Type B pancreatic cell (in vitro differentiated cells): ENCODE results near the gene TUBA4A. TPM values are rescaled to one million over a fixed set of nuclear protein-coding genes. Genes with fewer than 3 reads are reported as not detected.

Experiments
- DNase-seq: peaks from one replicate; pipeline ENCODE4 v3.0.0; 2021; ENCODE audit warnings: mixed read lengths; ENCODE audit not compliant: unreplicated experiment; ENCODE audit errors: extremely low spot score
- H3K27ac Mint-ChIP-seq: 2 replicates; pipeline ENCODE4 v1.8.0; 2021; ENCODE audit warnings: mild to moderate bottlenecking, mixed read lengths
- H3K27me3 Mint-ChIP-seq: 2 replicates; pipeline ENCODE4 v1.8.0; 2021; ENCODE audit warnings: mixed read lengths
- H3K36me3 Mint-ChIP-seq: 2 replicates; pipeline ENCODE4 v1.8.0; 2021; ENCODE audit warnings: mixed read lengths
- H3K4me1 Mint-ChIP-seq: one replicate; pipeline ENCODE4 v1.8.0; 2021; ENCODE audit warnings: mixed read lengths; ENCODE audit not compliant: unreplicated experiment
- H3K4me3 Mint-ChIP-seq: 2 replicates; pipeline ENCODE4 v1.8.0; 2021; ENCODE audit warnings: mild to moderate bottlenecking, mixed read lengths
- H3K9me3 Mint-ChIP-seq: 2 replicates; pipeline ENCODE4 v1.8.0; 2021; ENCODE audit warnings: mixed read lengths
- total RNA-seq: library from RNA; stranded (reverse); gene quantifications from 2 replicates; pipeline ENCODE4 v1.2.1, GENCODE V29; 2021; ENCODE audit warnings: low replicate concordance
- TF ChIP-seq, protein P1 (sequence below): fragments of 200-600 bp; sonication (generic); conservative IDR thresholded peaks from 2 replicates; pipeline ENCODE4 v1.5.0; 2021; ENCODE audit warnings: antibody characterized with exemption, mild to moderate bottlenecking

Gene TUBA4A
- total RNA-seq, 1 donor from 2014 or later: 25.4 TPM

DNA sequence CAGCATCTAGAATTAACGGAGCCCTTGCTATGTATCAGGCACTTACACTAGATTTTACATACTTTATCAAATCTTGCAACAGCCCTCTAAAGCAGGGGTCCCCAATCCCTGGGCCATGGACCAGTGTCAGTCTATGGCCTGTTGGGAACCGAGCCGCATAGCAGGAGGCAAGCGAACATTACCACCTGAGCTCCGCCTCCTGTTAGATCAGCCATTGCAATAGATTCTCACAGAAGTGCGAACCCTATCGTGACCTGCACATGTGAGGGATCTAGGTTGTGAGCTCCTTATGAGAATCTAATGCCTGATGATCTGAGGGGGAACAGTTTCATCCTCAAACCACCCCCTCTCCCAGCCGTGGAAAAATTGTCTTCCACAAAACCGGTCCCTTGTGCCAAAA, 38.9 kb upstream of the TUBA4A start:
- no peak overlapping the region for H3K4me3 Mint-ChIP-seq
- H3K36me3 Mint-ChIP-seq: no peaks in the 10 kb centered on the region
- peaks cover 31% of the 10 kb centered on the region for H3K27me3 Mint-ChIP-seq

DNA sequence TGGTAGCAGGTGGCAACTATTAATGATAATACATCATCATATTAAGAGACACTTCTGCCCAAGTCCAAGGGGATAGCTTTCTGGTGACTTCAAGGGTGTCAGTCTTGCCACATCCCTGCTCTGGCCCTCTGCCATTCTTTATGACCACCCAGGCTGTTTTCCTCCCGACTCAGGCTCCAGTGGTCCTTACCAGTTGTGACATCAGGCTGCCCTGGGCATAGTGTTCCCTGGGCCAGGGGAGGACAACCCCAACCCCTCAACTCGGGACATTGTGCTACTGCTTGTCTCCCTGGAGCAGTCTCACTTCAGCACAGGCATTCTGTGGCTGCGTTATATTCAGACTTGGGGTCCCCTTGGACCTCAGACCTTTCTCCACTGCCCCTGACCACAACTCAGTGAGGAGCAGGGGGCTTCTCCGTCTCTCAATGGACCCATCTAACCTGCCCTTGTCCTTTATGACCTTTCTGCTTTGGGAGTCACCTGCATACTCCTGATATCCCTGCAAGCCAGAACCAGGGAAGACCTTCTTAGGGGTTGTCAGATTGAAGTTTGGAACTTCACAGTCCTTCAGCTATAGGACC, 38.3 kb upstream of the TUBA4A start:
- Mint-ChIP-seq H3K4me1 (no peaks in the 10 kb centered on the region), H3K9me3 (no peaks in the 10 kb centered on the region), H3K27ac (no peak overlapping the region), H3K36me3 (no peaks in the 10 kb centered on the region), H3K27me3 (peaks cover 31% of the 10 kb centered on the region), H3K4me3 (no peak overlapping the region)
- DNase-seq: no peak
- TF ChIP-seq, protein P1, sequence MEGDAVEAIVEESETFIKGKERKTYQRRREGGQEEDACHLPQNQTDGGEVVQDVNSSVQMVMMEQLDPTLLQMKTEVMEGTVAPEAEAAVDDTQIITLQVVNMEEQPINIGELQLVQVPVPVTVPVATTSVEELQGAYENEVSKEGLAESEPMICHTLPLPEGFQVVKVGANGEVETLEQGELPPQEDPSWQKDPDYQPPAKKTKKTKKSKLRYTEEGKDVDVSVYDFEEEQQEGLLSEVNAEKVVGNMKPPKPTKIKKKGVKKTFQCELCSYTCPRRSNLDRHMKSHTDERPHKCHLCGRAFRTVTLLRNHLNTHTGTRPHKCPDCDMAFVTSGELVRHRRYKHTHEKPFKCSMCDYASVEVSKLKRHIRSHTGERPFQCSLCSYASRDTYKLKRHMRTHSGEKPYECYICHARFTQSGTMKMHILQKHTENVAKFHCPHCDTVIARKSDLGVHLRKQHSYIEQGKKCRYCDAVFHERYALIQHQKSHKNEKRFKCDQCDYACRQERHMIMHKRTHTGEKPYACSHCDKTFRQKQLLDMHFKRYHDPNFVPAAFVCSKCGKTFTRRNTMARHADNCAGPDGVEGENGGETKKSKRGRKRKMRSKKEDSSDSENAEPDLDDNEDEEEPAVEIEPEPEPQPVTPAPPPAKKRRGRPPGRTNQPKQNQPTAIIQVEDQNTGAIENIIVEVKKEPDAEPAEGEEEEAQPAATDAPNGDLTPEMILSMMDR: no peak

More for the DNA sequence above, 38.9 kb upstream of the TUBA4A start:
- no peak for DNase-seq
- Mint-ChIP-seq H3K9me3 (no peaks in the 10 kb centered on the region), H3K4me1 (no peaks in the 10 kb centered on the region), H3K27ac (no peak overlapping the region)
- TF ChIP-seq, protein P1: no peak

DNA sequence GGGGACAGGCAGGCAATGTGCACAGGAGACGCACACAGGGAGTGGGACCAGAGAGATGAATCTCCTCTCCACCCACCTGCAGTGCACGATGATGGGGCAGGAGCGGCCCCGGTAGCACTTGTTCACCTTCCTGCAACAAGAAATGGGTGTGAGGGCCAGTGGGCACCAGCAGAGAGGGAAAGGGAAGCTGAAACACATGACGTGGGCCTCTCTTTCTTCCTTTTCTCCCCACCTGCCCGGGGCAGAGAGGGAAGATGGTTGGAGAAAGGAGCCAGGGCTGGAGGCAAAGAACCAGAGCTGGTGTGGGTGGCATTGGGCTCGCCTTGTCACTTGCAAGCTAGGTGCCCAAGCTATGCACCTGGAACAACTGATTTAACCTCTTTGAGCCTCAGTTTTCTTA, 37.7 kb upstream of the TUBA4A start:
- no peak overlapping the region for H3K4me3 Mint-ChIP-seq
- DNase-seq: no peak
- no peaks in the 10 kb centered on the region for H3K36me3 Mint-ChIP-seq
- H3K4me1 Mint-ChIP-seq: peaks cover 2% of the 10 kb centered on the region
- H3K9me3 Mint-ChIP-seq: no peaks in the 10 kb centered on the region
- H3K27me3 Mint-ChIP-seq: peaks cover 31% of the 10 kb centered on the region
- TF ChIP-seq, protein P1: no peak
- no peak overlapping the region for H3K27ac Mint-ChIP-seq

DNA sequence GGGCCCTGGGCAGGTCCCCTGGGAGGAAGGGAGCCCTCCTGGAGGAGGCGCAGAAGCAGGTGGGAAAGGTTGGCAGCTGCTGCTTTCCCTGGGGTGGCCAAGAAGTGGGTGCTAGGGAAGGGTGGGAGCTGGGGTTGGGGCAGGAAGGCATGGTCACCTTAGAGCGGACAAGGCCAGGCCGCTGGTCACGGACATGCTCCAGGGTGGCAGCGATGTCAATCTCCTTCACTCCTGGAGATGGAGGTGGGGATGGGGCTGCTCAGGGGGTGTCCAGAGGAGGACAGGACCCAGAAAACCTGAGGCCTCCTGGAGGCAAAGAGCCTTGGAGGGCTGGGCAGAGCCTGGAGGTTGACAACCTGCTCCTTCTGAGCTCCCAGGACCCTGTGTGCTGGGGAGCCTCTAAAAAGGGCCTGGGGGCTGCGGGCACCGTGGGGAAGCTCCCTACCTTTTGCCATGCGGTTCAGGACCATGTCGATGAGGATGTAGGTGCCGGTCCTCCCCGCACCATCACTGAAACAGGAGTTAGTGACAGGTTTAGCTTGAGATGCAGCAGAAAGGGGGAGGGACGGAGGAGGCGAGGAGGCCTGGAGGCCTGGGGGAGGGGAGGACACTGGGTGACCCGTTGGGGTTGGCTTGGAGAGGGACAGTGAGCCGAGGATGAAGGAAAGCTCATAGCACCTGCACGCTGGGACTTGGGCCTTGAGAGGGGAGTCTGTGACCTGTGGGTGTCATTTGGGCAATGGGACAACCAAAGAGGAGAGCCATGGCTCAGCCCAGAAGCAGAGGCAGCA, 36.9 kb upstream of the TUBA4A start:
- Mint-ChIP-seq H3K27ac (no peak overlapping the region), H3K9me3 (no peaks in the 10 kb centered on the region), H3K36me3 (peaks cover 4% of the 10 kb centered on the region), H3K4me1 (peaks cover 7% of the 10 kb centered on the region), H3K27me3 (peaks cover 24% of the 10 kb centered on the region), H3K4me3 (no peak overlapping the region)
- no peak for DNase-seq
- TF ChIP-seq, protein P1: no peak

DNA sequence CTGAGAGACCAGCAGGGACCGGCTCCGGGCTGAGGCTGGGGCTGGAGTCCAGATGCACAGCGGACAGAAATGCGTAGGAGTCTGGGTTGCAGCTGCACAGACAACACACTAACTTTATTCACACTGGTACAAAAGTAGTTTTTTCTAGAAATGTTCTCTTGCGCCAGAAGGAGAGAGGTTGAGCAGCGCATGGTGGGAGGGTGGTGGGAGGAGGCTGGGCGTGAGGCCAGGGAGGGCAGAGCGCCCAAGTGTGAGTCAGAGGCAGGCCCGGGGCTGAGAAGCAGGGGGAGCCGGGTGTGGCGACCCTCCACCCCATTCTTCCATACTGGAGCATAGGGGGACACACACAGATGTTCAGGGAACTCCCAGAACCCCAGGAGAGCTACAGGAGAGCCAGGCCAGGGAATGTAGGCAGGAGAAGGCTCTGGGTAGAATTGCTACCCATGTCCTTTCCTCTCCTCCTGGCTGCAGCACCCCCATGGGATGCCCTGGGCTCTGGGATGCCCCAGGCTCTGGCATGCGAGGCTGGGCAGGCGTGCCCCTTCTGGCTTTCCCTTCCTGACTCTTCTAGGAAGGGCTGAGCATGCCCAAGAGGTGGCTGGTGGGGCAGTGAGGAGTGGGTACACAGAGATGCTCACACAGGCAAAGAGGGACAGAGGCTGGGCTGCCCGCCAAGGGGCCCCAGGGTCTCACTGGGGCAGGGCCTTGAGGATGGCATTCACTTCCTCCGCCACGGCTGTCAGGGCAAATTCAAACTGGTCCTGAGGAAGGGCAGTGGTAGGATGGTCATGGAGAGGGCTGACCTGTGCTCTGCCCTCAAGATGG, 36.0 kb upstream of the TUBA4A start:
- DNase-seq: no peak
- TF ChIP-seq, protein P1: no peak
- no peak overlapping the region for H3K27ac Mint-ChIP-seq
- peaks cover 18% of the 10 kb centered on the region for H3K27me3 Mint-ChIP-seq
- H3K36me3 Mint-ChIP-seq: peaks cover 4% of the 10 kb centered on the region
- H3K4me3 Mint-ChIP-seq: no peak overlapping the region
- peaks cover 7% of the 10 kb centered on the region for H3K4me1 Mint-ChIP-seq
- no peaks in the 10 kb centered on the region for H3K9me3 Mint-ChIP-seq
